AG04450 (cell line): ENCODE data around the gene RXRG. TPM values are rescaled to one million over a fixed set of nuclear protein-coding genes. Genes with fewer than 3 reads are reported as not detected.

Experiments used
- CTCF ChIA-PET: fragments of 300-600, 350-600 bp; formaldehyde crosslinking; extraction: SDS; loops from one replicate; lab custom pipeline; 2022; ENCODE audit warnings: antibody characterized with exemption, inconsistent platforms; lab: Charles Lee
- POLR2A ChIA-PET: fragments of 350-600 bp; formaldehyde crosslinking; extraction: SDS; loops from one replicate; lab custom pipeline; 2021; ENCODE audit warnings: antibody characterized with exemption, inconsistent platforms; lab: Yijun Ruan, JAX
- DNase-seq: peaks from one replicate; pipeline ENCODE4 v3.0.0-alpha.2; 2011; ENCODE audit warnings: low read depth, low spot score
- H3K27ac ChIP-seq: one replicate; pipeline ENCODE4 v1.5.1; 2012; ENCODE audit warnings: low read depth, low read length, control low read depth
- H3K27me3 ChIP-seq: one replicate; pipeline ENCODE4 v1.6.0; 2012; ENCODE audit warnings: low read length; ENCODE audit not compliant: control insufficient read depth, insufficient read depth
- H3K4me3 ChIP-seq: 2 replicates; pipeline ENCODE4 v1.5.1; 2011; ENCODE audit warnings: mild to moderate bottlenecking, low read depth, low read length, control low read depth
- H3K9me3 ChIP-seq: 2 replicates; pipeline ENCODE4 v1.5.1; 2012; ENCODE audit warnings: low read length; ENCODE audit not compliant: control insufficient read depth, insufficient read depth
- polyA plus RNA-seq: library from polyadenylated mRNA; depleted of rRNA; stranded (reverse); fragments of >200 nt; gene quantifications from 2 replicates; pipeline ENCODE4 v1.2.3, GENCODE V29; 2011
- TF ChIP-seq, protein P1 (sequence below): IDR thresholded peaks from 2 replicates; pipeline ENCODE4 v1.5.1; 2011; ENCODE audit warnings: low read depth, low read length, control low read depth, inconsistent platforms

The RXRG gene
- polyA plus RNA-seq, 1 experiment, result not detected

- Histone ChIP-seq H3K4me3 (no peak overlapping the region), H3K27me3 (no peaks in the 10 kb centered on the region), H3K27ac (no peak overlapping the region), H3K9me3 (no peaks in the 10 kb centered on the region)
- no peak for DNase-seq
- ChIA-PET CTCF (no interaction called here), POLR2A (no interaction called here)
- TF ChIP-seq, protein P1, sequence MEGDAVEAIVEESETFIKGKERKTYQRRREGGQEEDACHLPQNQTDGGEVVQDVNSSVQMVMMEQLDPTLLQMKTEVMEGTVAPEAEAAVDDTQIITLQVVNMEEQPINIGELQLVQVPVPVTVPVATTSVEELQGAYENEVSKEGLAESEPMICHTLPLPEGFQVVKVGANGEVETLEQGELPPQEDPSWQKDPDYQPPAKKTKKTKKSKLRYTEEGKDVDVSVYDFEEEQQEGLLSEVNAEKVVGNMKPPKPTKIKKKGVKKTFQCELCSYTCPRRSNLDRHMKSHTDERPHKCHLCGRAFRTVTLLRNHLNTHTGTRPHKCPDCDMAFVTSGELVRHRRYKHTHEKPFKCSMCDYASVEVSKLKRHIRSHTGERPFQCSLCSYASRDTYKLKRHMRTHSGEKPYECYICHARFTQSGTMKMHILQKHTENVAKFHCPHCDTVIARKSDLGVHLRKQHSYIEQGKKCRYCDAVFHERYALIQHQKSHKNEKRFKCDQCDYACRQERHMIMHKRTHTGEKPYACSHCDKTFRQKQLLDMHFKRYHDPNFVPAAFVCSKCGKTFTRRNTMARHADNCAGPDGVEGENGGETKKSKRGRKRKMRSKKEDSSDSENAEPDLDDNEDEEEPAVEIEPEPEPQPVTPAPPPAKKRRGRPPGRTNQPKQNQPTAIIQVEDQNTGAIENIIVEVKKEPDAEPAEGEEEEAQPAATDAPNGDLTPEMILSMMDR, result no peak
Observed at GRCh38 chr1:165454091-165454610, 9.2 kb upstream of the RXRG start.

DNA sequence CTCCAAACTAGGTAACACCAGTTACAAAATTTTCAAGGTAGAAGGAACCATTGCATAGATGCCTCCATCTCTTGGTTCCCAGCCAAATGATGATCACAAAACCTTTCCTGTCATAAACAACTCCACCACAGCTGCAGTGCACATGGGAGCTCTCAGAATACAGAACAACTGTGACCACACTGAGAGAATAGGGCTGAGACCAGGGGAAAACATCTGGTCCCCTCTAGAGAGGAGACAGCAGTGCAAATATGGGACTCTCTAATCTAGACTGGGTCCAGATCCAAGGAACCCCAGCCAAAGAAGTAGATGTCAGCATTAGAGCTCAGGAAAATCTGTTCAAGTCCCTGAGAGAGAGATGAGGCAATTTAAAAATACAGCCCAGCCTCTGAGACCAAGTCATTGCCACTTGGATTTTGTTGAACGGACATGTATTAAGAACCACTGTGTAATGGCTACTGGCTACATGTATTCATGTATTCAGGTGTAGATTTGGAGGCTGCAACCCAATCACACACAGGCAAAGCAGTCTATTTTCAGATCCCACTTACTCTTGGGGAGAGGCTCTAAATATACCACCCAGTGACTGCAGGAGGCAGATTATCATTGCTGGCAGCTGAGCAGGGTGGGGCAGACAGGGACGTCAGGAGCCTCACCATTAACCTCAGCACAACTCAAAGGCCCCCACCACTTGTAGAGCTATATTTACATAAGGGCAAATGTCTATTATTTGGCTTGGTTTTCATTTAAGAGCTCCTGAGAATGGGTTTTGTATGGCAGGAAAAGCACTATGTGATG, 7.6 kb upstream of the RXRG start:
- no peak overlapping the region for H3K27ac ChIP-seq
- CTCF ChIA-PET, result interaction anchor here (1.3 kb wide), 1 partner anchor 59 kb away, joined by 5 read pairs; no protein-coding TSS in a partner anchor
- DNase-seq, result no peak
- TF ChIP-seq, protein P1, result no peak
- no peaks in the 10 kb centered on the region for H3K9me3 ChIP-seq
- no peaks in the 10 kb centered on the region for H3K27me3 ChIP-seq
- POLR2A ChIA-PET, result no interaction called here
- no peak overlapping the region for H3K4me3 ChIP-seq

- CTCF ChIA-PET, result interaction anchor here (1.3 kb wide), 1 partner anchor 58 kb away, joined by 5 read pairs; no protein-coding TSS in a partner anchor
- H3K27me3 ChIP-seq, result no peaks in the 10 kb centered on the region
- POLR2A ChIA-PET, result no interaction called here
- no peaks in the 10 kb centered on the region for H3K9me3 ChIP-seq
- DNase-seq, result no peak
- no peak overlapping the region for H3K27ac ChIP-seq
- TF ChIP-seq, protein P1, result no peak
- no peak overlapping the region for H3K4me3 ChIP-seq
Observed at GRCh38 chr1:165451691-165452090, 6.8 kb upstream of the RXRG start.

DNA sequence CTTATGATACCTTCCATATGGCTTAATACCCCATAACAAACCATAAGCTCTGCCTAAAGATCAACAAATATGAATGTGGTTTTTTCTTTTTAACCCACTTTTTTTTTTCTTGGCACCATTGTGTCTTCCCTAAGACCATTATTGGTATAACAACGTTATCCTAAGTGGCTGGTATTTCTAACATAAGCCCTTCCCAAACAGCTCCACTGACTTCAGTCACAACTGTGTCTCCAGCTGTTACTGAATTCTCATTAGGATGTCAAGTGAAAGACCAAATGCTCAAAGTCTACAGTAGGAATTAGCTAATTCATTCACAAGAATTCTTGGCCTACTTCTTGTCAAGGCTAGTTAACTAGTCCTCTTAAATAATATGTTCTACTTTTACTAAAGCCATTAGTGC, 4.2 kb upstream of the RXRG start:
- TF ChIP-seq, protein P1, result no peak
- Histone ChIP-seq H3K27me3 (peaks cover 14% of the 10 kb centered on the region), H3K4me3 (no peak overlapping the region), H3K27ac (no peak overlapping the region), H3K9me3 (no peaks in the 10 kb centered on the region; the same call in 1 of the 2 replicates)
- ChIA-PET POLR2A (no interaction called here), CTCF (interaction anchor here (0.6 kb wide), 1 partner anchor 28 kb away, joined by 3 read pairs; no protein-coding TSS in a partner anchor)
- DNase-seq, result no peak

GRCh38 chr1:165445388-165445787, 462 bp upstream of the RXRG start:
- H3K27me3 ChIP-seq, result peaks cover 16% of the 10 kb centered on the region
- H3K27ac ChIP-seq, result no peak overlapping the region
- CTCF ChIA-PET, result interaction anchor here (0.7 kb wide), 1 partner anchor 78 kb away, joined by 3 read pairs; no protein-coding TSS in a partner anchor
- H3K9me3 ChIP-seq, result no peaks in the 10 kb centered on the region; the same call in 1 of the 2 replicates
- TF ChIP-seq, protein P1, result no peak
- POLR2A ChIA-PET, result no interaction called here
- no peak overlapping the region for H3K4me3 ChIP-seq
- DNase-seq, result no peak
